ENCODE data around the gene NEK1. TPM values are rescaled to one million over a fixed set of nuclear protein-coding genes. Genes with fewer than 3 reads are reported as not detected.

The NEK1 gene
- total and polyA plus RNA-seq, 2 of the 13 experiments (the other 11 are each of a cell fraction or from before 2014, with no cell fraction given), result 2.9 to 5.4 TPM

DNA sequence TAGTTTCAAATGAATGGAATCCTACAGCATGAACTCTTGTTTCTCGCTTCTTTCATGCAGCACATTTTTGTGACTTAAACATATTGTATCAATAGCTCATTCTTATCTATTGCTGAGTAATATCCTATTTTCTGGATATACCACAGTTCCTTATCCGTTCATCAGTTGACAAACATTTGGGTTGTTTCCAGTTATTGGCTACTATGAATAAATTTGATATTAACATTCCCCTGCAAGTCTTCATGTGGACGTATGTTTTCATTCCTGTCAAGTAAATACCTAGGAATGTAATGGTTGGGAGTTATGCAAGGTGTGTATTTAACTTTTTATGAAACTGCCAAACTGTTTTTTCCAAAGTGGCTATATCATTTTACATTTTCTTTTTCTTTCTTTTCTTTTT lies 227.6 kb downstream of the NEK1 start (continued):
- TF ChIP-seq ETV5 (CRISPR knock-in tag; IDR thresholded peaks at IDR 0.05; ENCODE audit: borderline replicate concordance), result no peak
- TF ChIP-seq KDM4B (CRISPR knock-in tag; IDR thresholded peaks at IDR 0.05), result no peak
- TF ChIP-seq NBN (conservative IDR thresholded peaks at IDR 0.05), result no peak
- no peak for TF ChIP-seq BCL6 (CRISPR knock-in tag; IDR thresholded peaks at IDR 0.05)
- TF ChIP-seq, protein P1, sequence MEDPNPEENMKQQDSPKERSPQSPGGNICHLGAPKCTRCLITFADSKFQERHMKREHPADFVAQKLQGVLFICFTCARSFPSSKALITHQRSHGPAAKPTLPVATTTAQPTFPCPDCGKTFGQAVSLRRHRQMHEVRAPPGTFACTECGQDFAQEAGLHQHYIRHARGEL (CRISPR knock-in tag; IDR thresholded peaks at IDR 0.05), result no peak
- TF ChIP-seq ZNF260 (CRISPR knock-in tag; IDR thresholded peaks at IDR 0.05; ENCODE audit: borderline replicate concordance, low read depth), result no peak
- no peak for TF ChIP-seq ZNF383 (CRISPR knock-in tag; IDR thresholded peaks at IDR 0.05; ENCODE audit: borderline replicate concordance)
- TF ChIP-seq ZNF766 (CRISPR knock-in tag; IDR thresholded peaks at IDR 0.05; ENCODE audit: borderline replicate concordance), result no peak
- TF ChIP-seq, protein P2, sequence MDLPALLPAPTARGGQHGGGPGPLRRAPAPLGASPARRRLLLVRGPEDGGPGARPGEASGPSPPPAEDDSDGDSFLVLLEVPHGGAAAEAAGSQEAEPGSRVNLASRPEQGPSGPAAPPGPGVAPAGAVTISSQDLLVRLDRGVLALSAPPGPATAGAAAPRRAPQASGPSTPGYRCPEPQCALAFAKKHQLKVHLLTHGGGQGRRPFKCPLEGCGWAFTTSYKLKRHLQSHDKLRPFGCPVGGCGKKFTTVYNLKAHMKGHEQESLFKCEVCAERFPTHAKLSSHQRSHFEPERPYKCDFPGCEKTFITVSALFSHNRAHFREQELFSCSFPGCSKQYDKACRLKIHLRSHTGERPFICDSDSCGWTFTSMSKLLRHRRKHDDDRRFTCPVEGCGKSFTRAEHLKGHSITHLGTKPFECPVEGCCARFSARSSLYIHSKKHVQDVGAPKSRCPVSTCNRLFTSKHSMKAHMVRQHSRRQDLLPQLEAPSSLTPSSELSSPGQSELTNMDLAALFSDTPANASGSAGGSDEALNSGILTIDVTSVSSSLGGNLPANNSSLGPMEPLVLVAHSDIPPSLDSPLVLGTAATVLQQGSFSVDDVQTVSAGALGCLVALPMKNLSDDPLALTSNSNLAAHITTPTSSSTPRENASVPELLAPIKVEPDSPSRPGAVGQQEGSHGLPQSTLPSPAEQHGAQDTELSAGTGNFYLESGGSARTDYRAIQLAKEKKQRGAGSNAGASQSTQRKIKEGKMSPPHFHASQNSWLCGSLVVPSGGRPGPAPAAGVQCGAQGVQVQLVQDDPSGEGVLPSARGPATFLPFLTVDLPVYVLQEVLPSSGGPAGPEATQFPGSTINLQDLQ (CRISPR knock-in tag; IDR thresholded peaks at IDR 0.05), result no peak

DNA sequence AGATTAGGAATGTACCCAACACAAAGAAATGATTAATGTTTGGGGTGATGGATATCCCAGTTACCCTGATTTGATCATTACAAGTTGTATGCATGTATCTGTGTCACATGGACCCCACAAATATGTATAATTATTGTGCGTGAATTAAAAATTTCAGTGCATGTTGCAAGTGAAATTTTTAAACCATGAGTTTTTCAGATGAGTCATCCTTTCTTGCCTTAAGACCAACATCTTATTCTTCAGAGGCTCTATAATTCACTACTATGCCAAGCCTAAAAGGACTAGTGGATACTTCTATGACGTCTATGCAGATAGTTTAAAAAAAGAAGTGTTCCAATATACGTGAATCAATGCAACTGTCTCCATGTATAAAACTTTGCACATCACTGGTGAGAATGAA lies 228.7 kb downstream of the NEK1 start:
- Histone ChIP-seq H3K27me3 (ENCODE audit: control insufficient read depth in 1 of 2, insufficient read depth in 2 of 2, low read length in 2 of 2) (no peaks in the 10 kb centered on the region), H3K4me1 (ENCODE audit: insufficient read depth, low read length) (no peaks in the 10 kb centered on the region), H3K27ac (ENCODE audit: extremely low read length, insufficient read depth, low read length) (no peak overlapping the region), H3K4me3 (replicated peaks in 1 of 3; ENCODE audit: insufficient read depth in 1 of 3, low read depth in 2 of 3, low read length in 3 of 3) (no peak overlapping the region), H3K36me3 (replicated peaks in 1 of 2; ENCODE audit: control insufficient read depth in 1 of 2, insufficient read depth in 2 of 2, low read length in 2 of 2) (no peaks in the 10 kb centered on the region), H4K20me1 (ENCODE audit: insufficient read depth, low read length) (no peaks in the 10 kb centered on the region), H3K9me3 (ENCODE audit: low read length) (no peaks in the 10 kb centered on the region), H3K9ac (ENCODE audit: insufficient read depth, low read depth, low read length) (no peak overlapping the region), H3K4me2 (ENCODE audit: low read depth, low read length) (no peak overlapping the region), H3K79me2 (ENCODE audit: insufficient read depth, low read length) (no peaks in the 10 kb centered on the region), H2AFZ (ENCODE audit: low read length) (no peak overlapping the region)
- 57% methylated on average over 3 of the region's 3 CpGs for WGBS (ENCODE audit: low lambda C conversion rate)
- ChIA-PET CTCF (ENCODE audit: low intra/inter-chr PET ratio, low total read pairs) (no interaction called here), POLR2A (no interaction called here)
- no TSS peak for BruUV-seq (replicated peaks)
- intact Hi-C loops (cut with micrococcal nuclease; ENCODE audit: unreplicated experiment) (no loop called here), in situ Hi-C loops (cut with HindIII; ENCODE audit: extremely low pct_ligation_motif_present, low pct_unique_long_range_greater_than_20kb) (no loop called here)
- FAIRE-seq, result no peak
- DNase-seq (ENCODE audit: low spot score), result no peak
- ATAC-seq, result no peak
- TF ChIP-seq ZBTB7A (CRISPR knock-in tag; IDR thresholded peaks at IDR 0.05) (no peak), ZNF431 (CRISPR knock-in tag; IDR thresholded peaks at IDR 0.05; ENCODE audit: borderline replicate concordance, low read depth) (no peak), ZBTB1 (CRISPR knock-in tag; IDR thresholded peaks at IDR 0.05; ENCODE audit: borderline replicate concordance) (no peak), ZNF12 (CRISPR knock-in tag; IDR thresholded peaks at IDR 0.05) (no peak), REXO4 (CRISPR knock-in tag; IDR thresholded peaks at IDR 0.05; ENCODE audit: borderline replicate concordance) (no peak)
- TF ChIP-seq, protein P3, sequence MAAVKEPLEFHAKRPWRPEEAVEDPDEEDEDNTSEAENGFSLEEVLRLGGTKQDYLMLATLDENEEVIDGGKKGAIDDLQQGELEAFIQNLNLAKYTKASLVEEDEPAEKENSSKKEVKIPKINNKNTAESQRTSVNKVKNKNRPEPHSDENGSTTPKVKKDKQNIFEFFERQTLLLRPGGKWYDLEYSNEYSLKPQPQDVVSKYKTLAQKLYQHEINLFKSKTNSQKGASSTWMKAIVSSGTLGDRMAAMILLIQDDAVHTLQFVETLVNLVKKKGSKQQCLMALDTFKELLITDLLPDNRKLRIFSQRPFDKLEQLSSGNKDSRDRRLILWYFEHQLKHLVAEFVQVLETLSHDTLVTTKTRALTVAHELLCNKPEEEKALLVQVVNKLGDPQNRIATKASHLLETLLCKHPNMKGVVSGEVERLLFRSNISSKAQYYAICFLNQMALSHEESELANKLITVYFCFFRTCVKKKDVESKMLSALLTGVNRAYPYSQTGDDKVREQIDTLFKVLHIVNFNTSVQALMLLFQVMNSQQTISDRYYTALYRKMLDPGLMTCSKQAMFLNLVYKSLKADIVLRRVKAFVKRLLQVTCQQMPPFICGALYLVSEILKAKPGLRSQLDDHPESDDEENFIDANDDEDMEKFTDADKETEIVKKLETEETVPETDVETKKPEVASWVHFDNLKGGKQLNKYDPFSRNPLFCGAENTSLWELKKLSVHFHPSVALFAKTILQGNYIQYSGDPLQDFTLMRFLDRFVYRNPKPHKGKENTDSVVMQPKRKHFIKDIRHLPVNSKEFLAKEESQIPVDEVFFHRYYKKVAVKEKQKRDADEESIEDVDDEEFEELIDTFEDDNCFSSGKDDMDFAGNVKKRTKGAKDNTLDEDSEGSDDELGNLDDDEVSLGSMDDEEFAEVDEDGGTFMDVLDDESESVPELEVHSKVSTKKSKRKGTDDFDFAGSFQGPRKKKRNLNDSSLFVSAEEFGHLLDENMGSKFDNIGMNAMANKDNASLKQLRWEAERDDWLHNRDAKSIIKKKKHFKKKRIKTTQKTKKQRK (IDR thresholded peaks at IDR 0.05; ENCODE audit: low read length), result no peak
- TF ChIP-seq, protein P4, sequence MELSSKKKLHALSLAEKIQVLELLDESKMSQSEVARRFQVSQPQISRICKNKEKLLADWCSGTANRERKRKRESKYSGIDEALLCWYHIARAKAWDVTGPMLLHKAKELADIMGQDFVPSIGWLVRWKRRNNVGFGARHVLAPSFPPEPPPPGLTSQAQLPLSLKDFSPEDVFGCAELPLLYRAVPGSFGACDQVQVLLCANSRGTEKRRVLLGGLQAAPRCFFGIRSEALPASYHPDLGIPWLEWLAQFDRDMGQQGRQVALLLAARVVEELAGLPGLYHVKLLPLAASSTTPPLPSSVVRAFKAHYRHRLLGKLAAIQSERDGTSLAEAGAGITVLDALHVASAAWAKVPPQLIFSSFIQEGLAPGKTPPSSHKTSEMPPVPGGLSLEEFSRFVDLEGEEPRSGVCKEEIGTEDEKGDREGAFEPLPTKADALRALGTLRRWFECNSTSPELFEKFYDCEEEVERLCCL (CRISPR knock-in tag; IDR thresholded peaks at IDR 0.05; ENCODE audit: borderline replicate concordance), result no peak

Measured in HepG2 (cell line).